CD4-positive, alpha-beta T cell (primary cell): ENCODE results near the gene SLC28A1. TPM values are rescaled to one million over a fixed set of nuclear protein-coding genes. Genes with fewer than 3 reads are reported as not detected.

Source experiments
- ATAC-seq: fragments of 200-7000 bp; cut with Tn5 transposase; one replicate; pipeline ENCODE4 v1.10.0; 2022; ENCODE audit warnings: mild to moderate bottlenecking; ENCODE audit not compliant: poor library complexity
- CTCF ChIA-PET: fragments of 350-600 bp; sonication (Branson Sonifier 250); formaldehyde crosslinking; loops from one replicate; lab custom pipeline; 2021; ENCODE audit warnings: antibody characterized with exemption, inconsistent platforms; lab: Charles Lee
- POLR2A ChIA-PET: fragments of 350-600 bp; sonication (Branson Sonifier 250); formaldehyde crosslinking; loops from one replicate; lab custom pipeline; 2021; ENCODE audit warnings: antibody characterized with exemption, inconsistent platforms; lab: Charles Lee
- DNase-seq, 14 experiments: peaks; one replicate each; pipeline ENCODE4 v3.0.0-alpha.2; 2013 to 2020; ENCODE audit warnings: mixed read lengths in 2 of 14
- H3K27ac ChIP-seq, 2 donors: one replicate each; pipeline versions ENCODE4 v1.5.1 to v1.7.0; 2013; ENCODE audit warnings: low read length in 2 of 2, low read depth in 1 of 2, mild to moderate bottlenecking in 1 of 2
- H3K27me3 ChIP-seq, 2 experiments: 1 replicate in 1 of 2; 2 replicates in 1 of 2; pipeline versions ENCODE4 v1.6.1 to v1.7.0; 2013; ENCODE audit warnings: low read length in 2 of 2, control low read depth in 1 of 2, mild to moderate bottlenecking in 1 of 2, moderate library complexity in 1 of 2; ENCODE audit not compliant: insufficient read depth in 2 of 2, control insufficient read depth in 1 of 2
- H3K36me3 ChIP-seq: one replicate; pipeline ENCODE4 v1.6.1; 2013; ENCODE audit warnings: low read length, control low read depth; ENCODE audit not compliant: insufficient read depth
- H3K4me1 ChIP-seq: one replicate; pipeline ENCODE4 v1.6.1; 2013; ENCODE audit warnings: low read length, control low read depth; ENCODE audit not compliant: insufficient read depth
- H3K4me3 ChIP-seq: one replicate; pipeline ENCODE4 v1.5.1; 2013; ENCODE audit warnings: mild to moderate bottlenecking, low read length, moderate library complexity
- H3K9me3 ChIP-seq, 2 experiments: 1 replicate in 1 of 2; 2 replicates in 1 of 2; pipeline versions ENCODE4 v1.6.1 to v1.7.0; 2013; ENCODE audit warnings: low read length in 2 of 2, mild to moderate bottlenecking in 2 of 2, control low read depth in 1 of 2, moderate library complexity in 1 of 2; ENCODE audit not compliant: control insufficient read depth in 1 of 2, insufficient read depth in 1 of 2
- H3K27ac Mint-ChIP-seq: one replicate; pipeline ENCODE4 v1.8.0; 2020; ENCODE audit warnings: mixed read lengths
- H3K27me3 Mint-ChIP-seq: one replicate; pipeline ENCODE4 v1.8.0; 2021; ENCODE audit warnings: mixed read lengths
- H3K36me3 Mint-ChIP-seq: one replicate; pipeline ENCODE4 v1.8.0; 2021; ENCODE audit warnings: low read depth, mixed read lengths
- H3K4me1 Mint-ChIP-seq: one replicate; pipeline ENCODE4 v1.8.0; 2021; ENCODE audit warnings: low read depth, mixed read lengths
- H3K4me3 Mint-ChIP-seq: one replicate; pipeline ENCODE4 v1.8.0; 2020; ENCODE audit warnings: mild to moderate bottlenecking, mixed read lengths
- H3K9me3 Mint-ChIP-seq: one replicate; pipeline ENCODE4 v1.8.0; 2020; ENCODE audit warnings: mixed read lengths
- CTCF ChIP-seq: fragments of 200-600 bp; IDR thresholded peaks from one replicate; pipeline ENCODE4 v1.8.0; 2022; ENCODE audit warnings: antibody characterized with exemption, mild to moderate bottlenecking
- intact Hi-C, 2 experiments: fragments of 100-400 bp; cut with DNase I in 1 of 2; cut with micrococcal nuclease in 1 of 2; formaldehyde crosslinking; loops; one replicate each; pipeline versions ENCODE4 v1.15.1 to v1.9.0; 2023 to 2025; cut with DNase I, micrococcal nuclease
- total RNA-seq, 174 experiments: library from RNA in 2 of 174; stranded (reverse) in 2 of 174; gene quantifications; one replicate each; pipeline ENCODE4 v1.2.3 and lab custom pipeline; 2021 to 2026

SLC28A1 gene
- total RNA-seq, 2 experiments from 2014 or later: not detected

- Mint-ChIP-seq H3K27ac (no peak overlapping the region), H3K4me3 (no peak overlapping the region), H3K9me3 (no peaks in the 10 kb centered on the region), H3K36me3 (no peaks in the 10 kb centered on the region), H3K4me1 (no peaks in the 10 kb centered on the region), H3K27me3 (no peaks in the 10 kb centered on the region)
- no peaks in the 10 kb centered on the region for H3K27me3 ChIP-seq
- intact Hi-C loops: no loop called here
- no peak for DNase-seq
- POLR2A ChIA-PET: no interaction called here
- H3K9me3 ChIP-seq: no peaks in the 10 kb centered on the region
- ATAC-seq: no peak
- CTCF ChIA-PET: no interaction called here
- no peaks in the 10 kb centered on the region for H3K36me3 ChIP-seq
- H3K4me1 ChIP-seq: no peaks in the 10 kb centered on the region
- TF ChIP-seq CTCF: no peak
- H3K27ac ChIP-seq: no peak overlapping the region
- H3K4me3 ChIP-seq: no peak overlapping the region
Observed at GRCh38 chr15:84865074-84865569, 19.3 kb upstream of the SLC28A1 start.

GRCh38 chr15:84868037-84868880 lies 16.2 kb upstream of the SLC28A1 start:
- no peak overlapping the region for H3K4me3 Mint-ChIP-seq
- no peak overlapping the region for H3K27ac Mint-ChIP-seq
- TF ChIP-seq CTCF: no peak
- no peaks in the 10 kb centered on the region for H3K4me1 Mint-ChIP-seq
- H3K9me3 Mint-ChIP-seq: no peaks in the 10 kb centered on the region
- no peaks in the 10 kb centered on the region for H3K27me3 ChIP-seq
- CTCF ChIA-PET: no interaction called here
- no peaks in the 10 kb centered on the region for H3K4me1 ChIP-seq
- H3K4me3 ChIP-seq: no peak overlapping the region
- intact Hi-C loops: no loop called here
- POLR2A ChIA-PET: no interaction called here
- ATAC-seq (no peak), DNase-seq (no peak)
- H3K36me3 Mint-ChIP-seq: no peaks in the 10 kb centered on the region
- H3K27ac ChIP-seq: no peak overlapping the region
- no peaks in the 10 kb centered on the region for H3K36me3 ChIP-seq
- H3K9me3 ChIP-seq: no peaks in the 10 kb centered on the region
- H3K27me3 Mint-ChIP-seq: no peaks in the 10 kb centered on the region

GRCh38 chr15:84869510-84869909 lies 15.0 kb upstream of the SLC28A1 start:
- H3K4me1 ChIP-seq: no peaks in the 10 kb centered on the region
- ATAC-seq (no peak), DNase-seq (no peak)
- ChIA-PET CTCF (no interaction called here), POLR2A (no interaction called here)
- no peaks in the 10 kb centered on the region for H3K27me3 ChIP-seq
- no peaks in the 10 kb centered on the region for H3K27me3 Mint-ChIP-seq
- H3K36me3 ChIP-seq: no peaks in the 10 kb centered on the region
- no peak overlapping the region for H3K27ac ChIP-seq
- H3K4me1 Mint-ChIP-seq: no peaks in the 10 kb centered on the region
- TF ChIP-seq CTCF: no peak
- no peaks in the 10 kb centered on the region for H3K9me3 Mint-ChIP-seq
- no peak overlapping the region for H3K27ac Mint-ChIP-seq
- H3K9me3 ChIP-seq: no peaks in the 10 kb centered on the region
- no peaks in the 10 kb centered on the region for H3K36me3 Mint-ChIP-seq
- H3K4me3 Mint-ChIP-seq: no peak overlapping the region
- no peak overlapping the region for H3K4me3 ChIP-seq
- intact Hi-C loops: no loop called here
